SJSA1 (cell line): ENCODE data around the gene DTX2. TPM values are rescaled to one million over a fixed set of nuclear protein-coding genes. Genes with fewer than 3 reads are reported as not detected.
A peak's percentile ranks its signal among the peaks of the same experiment; 100 is the strongest.
"Not testable (repeated sequence)": the region's sequence is repeated elsewhere in the genome, so short reads cannot be mapped to it uniquely, and the experiment has no call there.

Source experiments
- DNase-seq, 2 experiments: peaks; one replicate each; pipeline ENCODE4 v3.0.0-alpha.2; 2015 to 2020; ENCODE audit warnings: low spot score in 2 of 2, low read depth in 1 of 2
- H3K27ac ChIP-seq: fragments of 250-450 bp; sonication (Bioruptor Pico); 2 replicates; pipeline ENCODE4 v1.5.1; 2020; ENCODE audit warnings: mild to moderate bottlenecking, moderate library complexity
- H3K27me3 ChIP-seq: fragments of 250-450 bp; sonication (Bioruptor Pico); replicated peaks from 2 replicates; pipeline ENCODE4 v1.5.1; 2020; ENCODE audit warnings: mild to moderate bottlenecking, moderate library complexity
- H3K36me3 ChIP-seq: fragments of 250-450 bp; sonication (Bioruptor Pico); 2 replicates; pipeline ENCODE4 v1.5.1; 2020; ENCODE audit warnings: mild to moderate bottlenecking
- H3K4me1 ChIP-seq: fragments of 250-450 bp; sonication (Bioruptor Pico); replicated peaks from 2 replicates; pipeline ENCODE4 v1.6.1; 2021; ENCODE audit warnings: mild to moderate bottlenecking
- H3K4me3 ChIP-seq: fragments of 250-450 bp; sonication (Bioruptor Pico); 2 replicates; pipeline ENCODE4 v1.5.1; 2020; ENCODE audit warnings: mild to moderate bottlenecking
- H3K9me3 ChIP-seq: fragments of 250-450 bp; sonication (Bioruptor Pico); replicated peaks from 2 replicates; pipeline ENCODE4 v1.5.1; 2020; ENCODE audit warnings: mild to moderate bottlenecking
- total RNA-seq: library from RNA; depleted of rRNA; stranded (reverse); fragments of >200 nt; shearing (Covaris generic); gene quantifications from 2 replicates; pipeline ENCODE4 v1.2.3, GENCODE V29; 2014

The DTX2 gene
- total RNA-seq, 1 experiment from 2014 or later, result 8.2 TPM

DNA sequence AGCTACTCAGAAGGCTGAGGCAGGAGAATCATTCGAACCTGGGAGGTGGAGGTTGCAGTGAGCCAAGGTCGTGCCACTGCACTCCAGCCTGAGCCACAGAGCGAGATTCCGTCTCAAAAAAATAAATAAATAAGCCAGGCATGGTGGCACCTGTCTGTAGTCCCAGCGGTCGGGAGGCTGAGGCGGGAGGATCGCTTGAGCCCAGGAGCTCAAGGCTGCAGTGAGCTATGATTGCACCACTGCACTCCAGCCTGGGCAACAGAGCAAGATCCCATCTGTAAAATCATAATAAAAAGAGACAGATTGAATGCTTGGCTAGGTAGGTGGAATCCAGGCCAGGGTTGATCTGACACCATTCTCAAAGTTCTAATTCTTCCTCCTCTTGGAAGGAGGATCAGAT lies 45.1 kb downstream of the DTX2 start:
- not testable (repeated sequence) for DNase-seq, H3K9me3 ChIP-seq
- H3K36me3 ChIP-seq, result peaks cover 13% of the 10 kb centered on the region

DNA sequence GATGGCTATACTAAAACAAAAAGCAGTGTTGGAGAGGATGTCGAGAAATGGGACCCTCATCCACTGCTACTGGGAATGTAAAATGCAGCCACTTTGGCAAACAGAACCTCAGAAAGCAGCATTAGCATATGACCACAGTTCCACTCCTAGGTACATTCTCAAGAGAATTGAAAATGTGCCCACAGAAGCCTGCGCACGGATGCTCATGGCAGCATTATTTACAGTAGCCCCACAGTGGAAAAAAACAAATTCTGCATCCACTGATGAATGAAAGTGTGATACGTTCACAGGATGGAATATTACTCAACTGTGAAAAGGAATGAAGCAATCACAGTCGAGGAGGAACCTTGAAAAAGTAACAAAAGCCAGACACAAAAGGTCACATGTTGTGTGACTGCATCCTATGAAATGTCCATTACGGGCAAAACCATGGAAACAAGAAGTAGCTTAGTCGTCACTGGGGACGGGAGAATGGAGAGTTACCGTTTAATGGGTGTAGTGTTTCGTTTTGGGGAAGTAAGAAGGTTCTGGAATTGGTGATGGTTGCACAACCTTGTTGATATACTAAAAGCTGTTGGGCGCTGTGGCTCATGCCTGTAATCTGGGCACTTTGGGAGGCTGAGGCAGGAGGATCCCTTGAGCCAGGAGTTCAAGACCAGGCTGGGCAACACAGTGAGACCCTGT lies 46.4 kb downstream of the DTX2 start:
- Histone ChIP-seq H3K27ac (no peak overlapping the region), H3K27me3 (no peaks in the 10 kb centered on the region), H3K36me3 (peaks cover 13% of the 10 kb centered on the region), H3K9me3 (no peaks in the 10 kb centered on the region), H3K4me1 (peaks cover 7% of the 10 kb centered on the region), H3K4me3 (no peak overlapping the region)
- DNase-seq, result no peak

More for the DNA sequence above, 45.1 kb downstream of the DTX2 start:
- H3K27me3 ChIP-seq, H3K4me1 ChIP-seq, H3K4me3 ChIP-seq, H3K27ac ChIP-seq: not testable (repeated sequence)

DNA sequence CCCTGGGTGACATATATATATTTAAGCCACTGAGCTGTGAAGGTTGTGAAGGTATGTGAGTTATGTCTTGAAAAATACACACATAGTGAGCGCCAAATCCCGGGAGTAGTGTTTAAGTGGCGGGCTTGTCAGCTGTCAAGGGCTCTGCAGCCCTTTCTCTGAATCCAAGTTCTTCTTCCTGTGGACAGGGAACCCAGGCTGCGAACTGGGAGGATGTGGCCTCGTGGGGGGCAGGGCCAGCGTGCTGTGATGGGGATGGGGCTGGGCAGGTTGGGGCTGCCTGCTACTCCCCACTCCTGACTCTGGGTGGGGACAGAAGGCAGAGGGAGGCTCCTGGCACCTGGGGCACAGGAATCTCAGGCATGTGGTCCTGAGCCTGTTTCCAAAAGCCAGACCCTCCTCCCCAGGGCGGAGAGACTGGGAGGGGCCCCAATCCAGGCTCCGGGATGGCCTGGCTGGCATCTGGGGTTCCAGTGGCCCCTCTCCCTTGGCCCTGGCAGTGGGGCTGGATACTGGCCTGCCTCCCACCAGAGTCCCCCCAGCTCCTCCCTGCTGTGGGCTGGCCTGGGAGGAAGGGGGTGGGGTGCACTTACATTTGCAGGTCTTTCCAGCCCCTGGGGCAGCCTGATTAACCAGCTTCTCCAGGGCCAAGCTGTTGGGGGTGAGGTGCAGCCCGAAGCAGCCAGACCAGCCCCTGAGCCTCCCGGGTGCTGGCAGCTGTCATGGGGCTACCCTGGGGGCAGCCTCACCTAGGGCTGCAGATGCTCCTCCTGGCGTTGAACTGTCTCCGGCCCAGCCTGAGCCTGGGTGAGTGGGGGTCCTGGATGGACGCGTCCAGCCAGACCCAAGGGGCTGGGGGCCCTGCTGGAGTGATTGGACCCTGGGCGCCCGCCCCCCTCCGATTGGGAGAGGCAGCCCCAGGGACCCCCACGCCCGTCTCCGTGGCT lies 48.7 kb downstream of the DTX2 start, which contains the start of gene UPK3B:
TSS of gene UPK3B (plus strand) at position 622 of the 947 bp plus-strand sequence. CDS start at position 723, 101 bp downstream.
- Histone ChIP-seq H3K9me3 (no peaks in the 10 kb centered on the region), H3K4me1 (peaks cover 7% of the 10 kb centered on the region), H3K4me3 (no peak within 1 kb of the TSS), H3K27me3 (no peaks in the 10 kb centered on the region), H3K27ac (no peak within 1 kb of the TSS), H3K36me3 (peaks cover 12% of the 10 kb centered on the region)
- peak in 1 of 2 experiments; percentile 39 for DNase-seq

DNA sequence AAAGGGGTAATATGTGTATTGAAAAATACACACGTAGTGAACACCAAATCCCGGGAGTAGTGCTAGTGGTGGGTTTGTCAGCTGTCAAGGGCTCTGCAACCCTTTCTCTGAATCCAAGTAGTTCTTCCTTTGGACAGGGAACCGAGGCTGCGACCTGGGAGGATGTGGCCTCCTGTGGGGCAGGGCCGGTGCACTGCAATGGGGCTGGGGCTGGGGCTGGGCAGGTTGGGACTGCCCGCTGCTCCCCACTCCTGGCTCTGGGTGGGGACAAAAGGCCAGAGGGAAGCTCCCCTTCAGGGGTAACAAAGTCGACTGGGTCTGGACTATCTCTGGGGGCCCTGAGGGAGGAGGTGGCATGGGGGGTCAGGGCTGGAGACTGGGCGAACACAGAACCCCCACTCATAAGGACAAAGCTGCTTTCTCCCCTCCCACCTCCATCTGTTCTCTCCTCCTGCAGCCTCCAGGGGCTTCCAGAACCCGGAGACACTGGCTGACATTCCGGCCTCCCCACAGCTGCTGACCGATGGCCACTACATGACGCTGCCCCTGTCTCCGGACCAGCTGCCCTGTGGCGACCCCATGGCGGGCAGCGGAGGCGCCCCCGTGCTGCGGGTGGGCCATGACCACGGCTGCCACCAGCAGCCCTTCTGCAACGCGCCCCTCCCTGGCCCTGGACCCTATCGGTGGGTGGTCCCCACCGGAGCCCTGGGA lies 49.8 kb downstream of the DTX2 start:
- not testable (repeated sequence) for H3K27ac ChIP-seq, H3K4me3 ChIP-seq, H3K4me1 ChIP-seq, H3K9me3 ChIP-seq, H3K27me3 ChIP-seq, H3K36me3 ChIP-seq
- DNase-seq, result peak in 1 of 2 experiments; percentile 31

DNA sequence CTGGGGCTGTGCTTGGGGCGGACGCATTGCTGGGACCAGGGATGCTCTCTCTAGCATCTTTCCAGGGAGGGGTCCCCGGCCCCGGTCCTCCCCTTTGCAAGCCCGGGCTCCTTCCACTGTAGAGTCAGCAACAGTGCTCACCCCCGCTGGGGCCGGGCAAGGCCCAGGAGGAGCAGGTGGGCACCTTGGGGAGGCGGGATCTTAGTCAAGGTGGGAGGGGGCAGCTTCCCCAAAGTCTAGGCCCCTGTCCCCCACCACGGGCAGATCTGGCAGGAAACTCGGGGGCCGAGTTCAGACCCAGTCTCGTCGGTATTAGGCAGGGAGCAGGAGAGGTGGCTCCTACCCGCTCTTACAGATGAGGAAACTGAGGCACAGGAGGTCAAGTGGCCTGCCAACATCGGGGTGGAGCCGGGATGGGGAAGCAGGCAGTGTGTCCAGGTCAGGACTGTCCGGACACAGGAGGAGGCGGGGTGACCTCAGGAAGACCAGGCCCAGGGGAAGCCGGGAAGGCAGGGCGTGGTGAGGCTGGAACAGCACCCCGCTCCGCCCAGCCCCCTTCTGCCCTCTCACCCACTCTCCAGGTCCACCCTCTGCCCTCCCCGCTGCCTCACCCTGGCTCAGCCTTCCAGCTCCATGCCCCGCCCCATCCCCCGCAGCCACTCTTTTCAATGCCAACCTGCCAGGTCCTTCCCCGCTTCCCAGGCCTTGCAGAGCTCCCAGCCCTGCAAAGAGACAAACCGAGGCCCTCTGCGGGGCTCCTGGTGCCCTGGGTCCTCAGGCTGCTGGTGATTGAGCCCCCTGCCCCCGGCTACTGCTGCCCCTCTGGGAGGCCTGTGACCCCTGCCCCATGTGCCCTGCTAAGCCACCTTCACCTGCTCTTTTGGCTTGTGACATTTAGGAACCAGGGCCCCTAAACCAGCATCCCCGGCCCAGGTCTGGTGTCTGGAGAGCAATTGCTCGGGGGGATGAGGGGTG lies 50.7 kb downstream of the DTX2 start:
- H3K36me3 ChIP-seq, H3K4me3 ChIP-seq, H3K27me3 ChIP-seq, H3K4me1 ChIP-seq, H3K27ac ChIP-seq, H3K9me3 ChIP-seq, DNase-seq: not testable (repeated sequence)

DNA sequence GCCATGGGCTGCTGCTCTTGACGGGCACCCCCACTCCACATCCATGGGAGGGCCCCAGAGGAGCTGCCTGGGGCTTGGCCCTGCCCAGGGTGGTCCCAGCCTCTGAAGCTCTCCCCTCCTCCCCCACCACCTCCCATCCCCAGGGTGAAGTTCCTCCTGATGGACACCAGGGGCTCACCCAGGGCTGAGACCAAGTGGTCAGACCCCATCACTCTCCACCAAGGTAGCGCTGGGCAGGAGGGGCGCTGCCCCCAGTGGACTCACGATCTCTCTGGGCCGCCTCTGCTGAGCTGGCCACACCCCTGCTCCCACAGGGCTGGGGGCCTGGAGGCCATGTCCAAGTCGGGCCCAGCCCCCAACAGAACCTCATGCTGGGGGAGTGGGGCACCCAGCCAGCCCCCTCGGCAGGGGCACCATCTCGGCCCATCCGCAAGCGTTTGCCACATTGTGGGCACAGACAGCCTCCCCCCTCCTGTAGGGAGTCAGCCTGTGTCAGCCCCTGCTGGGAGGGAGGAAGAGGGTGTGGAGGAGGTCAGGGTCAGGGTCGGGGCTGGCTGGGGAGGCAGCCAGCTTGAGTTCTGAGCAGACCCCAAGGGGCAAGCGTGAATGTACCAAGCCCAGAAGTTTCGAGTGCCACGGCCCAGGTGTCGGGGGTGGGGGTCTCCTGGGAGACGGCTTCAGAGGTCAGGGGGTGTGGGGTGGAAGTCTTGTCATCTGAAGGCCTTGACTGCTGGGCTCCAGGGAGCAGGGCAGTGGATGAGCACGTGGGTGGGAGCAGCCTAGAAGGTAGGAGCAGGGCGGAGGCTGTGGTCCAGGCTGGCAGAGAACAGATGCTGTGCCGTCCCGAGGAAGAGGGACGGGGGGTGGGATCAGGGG lies 51.7 kb downstream of the DTX2 start:
- Histone ChIP-seq H3K27me3 (no peaks in the 10 kb centered on the region), H3K4me3 (no peak overlapping the region), H3K9me3 (no peaks in the 10 kb centered on the region), H3K36me3 (no peaks in the 10 kb centered on the region), H3K27ac (no peak overlapping the region), H3K4me1 (peaks cover 7% of the 10 kb centered on the region)
- peak in 1 of 2 experiments; percentile 52 for DNase-seq

DNA sequence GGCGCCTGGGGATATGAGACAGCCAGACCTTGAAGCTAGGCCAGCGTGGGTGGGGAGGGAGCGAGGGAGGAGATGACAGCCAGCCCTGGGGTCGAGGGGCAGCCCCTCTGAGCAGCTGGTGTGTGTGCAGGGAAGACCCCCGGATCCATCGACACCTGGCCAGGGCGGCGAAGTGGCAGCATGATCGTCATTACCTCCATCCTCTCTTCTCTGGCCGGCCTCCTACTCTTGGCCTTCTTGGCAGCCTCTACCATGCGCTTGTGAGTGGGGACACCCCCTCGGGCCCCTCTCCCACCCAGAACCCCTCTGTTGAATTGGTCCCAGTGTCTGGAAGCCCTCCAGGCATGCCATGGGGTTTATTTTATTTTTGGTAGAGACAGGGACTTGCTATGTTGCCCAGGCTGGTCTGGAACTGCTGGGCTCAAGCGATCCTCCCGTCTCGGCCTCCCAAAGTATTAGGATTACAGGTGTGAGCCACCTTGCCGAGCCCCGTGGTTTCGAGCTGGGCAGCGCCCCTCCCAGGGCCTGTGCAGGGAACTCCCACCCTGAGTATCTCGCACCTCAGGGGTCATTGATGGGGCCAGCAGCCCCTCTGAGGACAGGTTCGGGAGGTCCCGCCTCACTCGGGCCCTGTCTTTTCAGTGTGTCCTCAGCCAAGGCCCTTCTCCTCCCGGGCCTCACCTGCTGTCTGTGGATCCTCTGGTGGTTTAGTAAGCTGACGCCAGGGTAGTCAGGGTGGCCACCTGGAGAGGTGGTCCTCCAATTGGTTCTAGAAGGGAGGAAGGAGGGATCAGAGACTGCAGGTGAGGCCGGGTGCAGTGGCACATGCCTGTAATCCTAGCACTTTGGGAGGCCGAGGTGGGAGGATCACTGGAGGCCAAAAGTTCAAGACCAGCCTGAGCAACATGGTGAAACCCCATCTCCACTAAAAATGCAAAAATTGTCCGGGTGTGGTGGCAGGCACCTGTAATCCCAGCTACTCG lies 52.6 kb downstream of the DTX2 start:
- H3K27me3 ChIP-seq, result no peaks in the 10 kb centered on the region
- H3K36me3 ChIP-seq, result no peaks in the 10 kb centered on the region
- H3K4me1 ChIP-seq, result peaks cover 7% of the 10 kb centered on the region
- no peak overlapping the region for H3K4me3 ChIP-seq
- DNase-seq, result peak in 1 of 2 experiments; percentile 35
- no peaks in the 10 kb centered on the region for H3K9me3 ChIP-seq
- no peak overlapping the region for H3K27ac ChIP-seq

DNA sequence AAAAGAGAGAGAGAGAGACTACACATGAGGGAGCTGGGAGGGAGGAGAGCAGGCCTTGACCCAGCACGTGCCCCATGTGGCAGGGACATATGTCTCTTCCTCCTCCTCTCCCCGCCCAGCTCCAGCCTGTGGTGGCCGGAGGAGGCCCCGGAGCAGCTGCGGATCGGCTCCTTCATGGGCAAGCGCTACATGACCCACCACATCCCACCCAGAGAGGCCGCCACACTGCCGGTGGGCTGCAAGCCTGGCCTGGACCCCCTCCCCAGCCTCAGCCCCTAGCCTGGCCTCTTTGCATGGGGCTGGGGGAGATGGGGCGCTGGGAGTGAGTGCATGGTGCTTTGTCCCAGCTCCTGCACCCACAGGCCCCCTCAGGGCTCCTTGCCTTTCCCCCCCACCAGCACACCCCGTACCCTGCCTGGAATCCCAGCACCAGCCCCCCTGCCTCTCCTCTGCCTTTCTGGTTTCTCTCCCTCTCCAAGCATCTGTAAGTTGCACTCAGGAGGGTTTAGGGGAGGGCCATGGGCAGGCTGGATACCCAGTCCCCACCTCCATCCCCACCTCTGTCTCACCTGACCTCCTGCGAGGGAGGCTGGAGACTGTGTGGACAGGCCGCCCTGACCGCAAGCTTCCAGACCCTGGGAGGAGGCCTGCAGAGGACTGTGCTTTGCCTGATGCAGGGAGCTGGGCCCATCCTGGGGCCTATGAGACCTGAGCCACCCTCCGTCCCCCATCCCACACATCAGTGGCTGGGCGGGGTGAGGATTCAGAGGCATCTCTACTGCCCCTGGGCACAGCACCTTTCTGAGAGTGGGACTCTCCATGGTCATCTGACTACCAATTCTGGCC lies 53.6 kb downstream of the DTX2 start:
- Histone ChIP-seq H3K27me3 (no peaks in the 10 kb centered on the region), H3K27ac (no peak overlapping the region), H3K9me3 (no peaks in the 10 kb centered on the region), H3K36me3 (no peaks in the 10 kb centered on the region), H3K4me1 (peaks cover under 1% of the 10 kb centered on the region), H3K4me3 (no peak overlapping the region)
- peak in 1 of 2 experiments; percentile 36 for DNase-seq

DNA sequence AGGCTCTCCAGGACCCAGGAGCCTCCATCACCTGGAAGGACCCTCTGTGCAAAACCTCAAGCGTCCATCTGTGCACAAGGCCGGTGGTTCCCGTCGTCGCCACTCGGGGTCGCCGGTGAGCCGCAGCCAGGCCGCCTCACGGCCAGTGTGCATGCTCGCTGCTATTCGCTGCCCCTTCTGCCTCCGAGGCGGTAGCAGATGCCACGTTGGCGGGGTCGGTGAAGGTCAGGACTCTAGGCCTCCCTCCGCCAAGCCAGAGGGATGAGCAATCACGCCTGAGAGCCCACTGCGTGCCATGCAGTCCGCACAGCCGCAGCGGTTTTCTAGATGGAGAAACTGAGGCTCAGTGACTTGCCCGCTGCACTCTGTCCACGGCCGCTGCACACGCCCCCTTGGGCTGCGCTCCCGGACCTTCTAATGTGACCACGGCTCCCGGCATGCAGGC lies 54.5 kb downstream of the DTX2 start:
- no peaks in the 10 kb centered on the region for H3K27me3 ChIP-seq
- H3K27ac ChIP-seq, result no peak overlapping the region
- DNase-seq, result no peak
- H3K4me3 ChIP-seq, result no peak overlapping the region
- H3K4me1 ChIP-seq, result no peaks in the 10 kb centered on the region
- H3K36me3 ChIP-seq, result no peaks in the 10 kb centered on the region
- no peaks in the 10 kb centered on the region for H3K9me3 ChIP-seq

DNA sequence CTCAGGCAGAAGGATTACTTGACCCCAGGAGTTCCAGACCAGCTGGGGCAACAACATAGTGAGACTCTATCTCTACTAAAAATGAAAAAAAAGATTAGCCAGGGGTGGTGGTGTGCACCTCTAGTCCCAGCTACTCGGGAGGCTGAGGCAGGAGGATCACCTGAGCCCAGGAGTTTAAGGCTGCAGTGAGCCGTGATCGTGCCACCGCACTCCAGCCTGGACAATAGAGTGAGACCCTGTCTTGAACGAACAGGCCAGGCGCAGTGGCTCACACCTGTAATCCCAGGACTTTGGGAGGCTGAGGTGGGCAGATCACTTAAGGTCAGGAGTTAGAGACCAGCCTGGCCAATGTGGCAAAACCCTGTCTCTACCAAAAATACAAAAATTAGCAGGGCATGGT lies 55.4 kb downstream of the DTX2 start:
- not testable (repeated sequence) for H3K4me1 ChIP-seq, DNase-seq, H3K4me3 ChIP-seq, H3K36me3 ChIP-seq, H3K27me3 ChIP-seq, H3K27ac ChIP-seq, H3K9me3 ChIP-seq

DNA sequence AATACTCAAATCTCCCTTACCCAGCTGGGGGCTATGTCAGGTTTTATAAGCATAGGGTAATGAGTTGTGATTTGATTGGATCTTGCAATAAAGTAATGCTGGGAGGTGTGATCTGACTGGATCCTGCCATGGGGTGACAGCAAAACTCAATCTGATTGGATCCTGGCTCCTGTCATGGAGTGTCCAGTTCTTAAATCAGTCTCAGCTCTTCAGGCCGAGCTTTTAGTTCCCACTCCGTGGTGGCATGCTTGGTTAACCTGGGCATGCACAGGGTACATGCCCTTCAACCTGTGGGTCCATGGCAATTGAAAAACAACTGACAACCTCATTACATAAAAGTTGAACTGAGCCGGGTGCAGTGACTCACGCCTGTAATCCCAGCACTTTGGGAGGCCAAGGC lies 64.7 kb downstream of the DTX2 start:
- not testable (repeated sequence) for H3K9me3 ChIP-seq, H3K36me3 ChIP-seq, H3K27ac ChIP-seq, H3K4me1 ChIP-seq, DNase-seq, H3K27me3 ChIP-seq, H3K4me3 ChIP-seq
